Brain pericyte (primary cell): ENCODE data around the gene GAPVD1.

Experiments used
- DNase-seq: peaks from one replicate; pipeline ENCODE4 v3.0.0-alpha.2; 2012; ENCODE audit warnings: low read depth, low spot score

The GAPVD1 gene

DNA sequence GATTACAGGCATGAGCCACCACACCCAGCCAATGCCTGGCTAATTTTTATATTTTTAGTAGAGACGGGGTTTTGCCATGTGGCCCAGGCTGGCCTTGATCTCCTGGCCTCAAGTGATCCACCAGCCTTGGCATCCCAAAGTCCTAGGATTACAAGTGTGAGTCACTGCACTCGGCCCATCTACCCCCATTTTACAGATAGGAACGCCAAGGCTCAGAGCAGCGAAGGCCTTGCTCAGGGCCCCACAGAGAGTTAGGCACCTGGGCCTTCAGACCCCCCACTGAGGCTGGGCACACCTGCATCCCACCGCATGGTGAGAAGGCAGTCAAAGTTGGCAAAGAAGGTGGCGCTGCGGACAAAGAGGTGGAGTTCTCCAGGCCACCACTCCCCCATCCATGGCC is 143.1 kb downstream of the GAPVD1 start:
- no peak for DNase-seq

DNA sequence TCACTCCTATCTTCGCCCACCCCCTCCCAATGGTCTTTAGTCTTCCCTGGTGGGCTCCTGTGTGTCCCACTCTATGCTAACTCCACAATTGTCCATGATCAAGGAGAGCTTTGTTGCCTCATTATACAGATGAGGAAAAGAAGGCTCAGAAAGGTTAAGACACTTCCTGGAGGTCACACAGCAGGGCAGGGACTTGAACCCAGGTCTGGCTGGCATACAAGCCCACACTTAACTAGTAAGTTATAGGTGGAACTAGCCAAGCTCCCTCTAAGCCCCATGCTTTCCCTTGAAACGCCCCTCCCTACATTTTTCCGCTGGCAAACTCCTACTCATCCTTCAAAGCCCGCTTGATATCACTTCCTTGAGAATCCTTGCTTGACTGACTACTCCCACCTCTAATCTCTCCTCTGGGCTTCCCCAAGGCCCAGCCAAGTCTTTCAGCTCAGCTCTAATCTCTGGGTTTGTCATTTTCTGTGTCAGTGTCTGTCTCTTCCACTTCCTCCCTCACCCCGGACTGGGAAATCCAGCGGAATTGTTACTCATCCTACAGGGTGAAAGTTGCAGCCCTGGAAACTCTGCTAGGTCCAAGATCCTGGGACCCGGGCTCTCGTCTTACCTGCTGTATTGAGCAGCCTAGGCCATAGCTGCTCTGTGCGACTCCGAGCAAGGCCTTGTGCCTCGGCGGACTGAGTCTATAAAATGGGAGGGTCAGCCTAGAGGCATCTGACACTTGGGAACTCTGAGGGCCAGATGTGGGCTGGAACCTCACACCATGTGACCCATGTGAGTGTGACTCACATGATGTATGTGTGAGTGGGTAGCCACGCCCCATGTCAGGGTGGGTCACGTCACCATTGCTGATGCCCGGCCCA is 144.5 kb downstream of the GAPVD1 start:
- DNase-seq: no peak

DNA sequence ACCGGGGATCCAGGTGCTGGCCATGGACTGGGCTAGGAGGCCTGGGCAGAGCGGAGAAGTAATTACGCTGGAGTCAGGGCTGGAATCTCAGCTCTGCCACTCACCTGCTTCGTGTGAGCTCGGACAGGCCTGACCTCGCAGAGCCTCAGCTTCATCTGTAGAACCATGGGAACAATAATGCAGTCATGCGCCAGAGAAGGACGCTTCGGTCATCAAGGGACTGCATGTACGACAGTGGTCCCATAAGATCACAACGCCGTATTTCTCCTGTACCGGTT is 145.1 kb downstream of the GAPVD1 start:
- no peak for DNase-seq

DNA sequence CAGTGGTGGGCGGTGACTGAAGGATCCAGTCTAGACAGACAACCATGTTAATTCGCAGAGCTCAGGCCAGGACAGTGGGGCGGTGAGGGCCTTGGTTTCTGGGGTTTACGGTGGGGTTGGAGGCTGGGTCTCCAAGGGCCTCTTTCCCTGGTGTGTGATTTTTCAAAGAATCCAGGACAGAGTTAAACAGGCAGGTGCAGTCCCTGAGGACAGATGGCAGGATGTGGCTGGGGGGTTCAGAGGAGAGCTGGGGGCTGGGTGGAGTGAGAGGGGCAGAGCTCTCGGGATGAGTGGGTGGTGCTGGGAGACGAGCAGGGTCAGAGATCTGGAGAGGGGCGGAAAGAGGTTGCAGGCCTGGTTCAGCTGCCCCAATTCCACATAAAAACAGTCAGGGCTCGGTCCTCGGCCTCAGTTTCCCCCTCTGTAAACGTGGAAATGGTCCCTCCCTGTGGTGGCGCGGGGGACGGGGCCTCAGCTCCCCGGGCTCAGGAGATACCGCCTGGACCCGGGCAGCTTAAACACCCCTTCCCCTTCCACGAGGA is 145.9 kb downstream of the GAPVD1 start:
- no peak for DNase-seq

DNA sequence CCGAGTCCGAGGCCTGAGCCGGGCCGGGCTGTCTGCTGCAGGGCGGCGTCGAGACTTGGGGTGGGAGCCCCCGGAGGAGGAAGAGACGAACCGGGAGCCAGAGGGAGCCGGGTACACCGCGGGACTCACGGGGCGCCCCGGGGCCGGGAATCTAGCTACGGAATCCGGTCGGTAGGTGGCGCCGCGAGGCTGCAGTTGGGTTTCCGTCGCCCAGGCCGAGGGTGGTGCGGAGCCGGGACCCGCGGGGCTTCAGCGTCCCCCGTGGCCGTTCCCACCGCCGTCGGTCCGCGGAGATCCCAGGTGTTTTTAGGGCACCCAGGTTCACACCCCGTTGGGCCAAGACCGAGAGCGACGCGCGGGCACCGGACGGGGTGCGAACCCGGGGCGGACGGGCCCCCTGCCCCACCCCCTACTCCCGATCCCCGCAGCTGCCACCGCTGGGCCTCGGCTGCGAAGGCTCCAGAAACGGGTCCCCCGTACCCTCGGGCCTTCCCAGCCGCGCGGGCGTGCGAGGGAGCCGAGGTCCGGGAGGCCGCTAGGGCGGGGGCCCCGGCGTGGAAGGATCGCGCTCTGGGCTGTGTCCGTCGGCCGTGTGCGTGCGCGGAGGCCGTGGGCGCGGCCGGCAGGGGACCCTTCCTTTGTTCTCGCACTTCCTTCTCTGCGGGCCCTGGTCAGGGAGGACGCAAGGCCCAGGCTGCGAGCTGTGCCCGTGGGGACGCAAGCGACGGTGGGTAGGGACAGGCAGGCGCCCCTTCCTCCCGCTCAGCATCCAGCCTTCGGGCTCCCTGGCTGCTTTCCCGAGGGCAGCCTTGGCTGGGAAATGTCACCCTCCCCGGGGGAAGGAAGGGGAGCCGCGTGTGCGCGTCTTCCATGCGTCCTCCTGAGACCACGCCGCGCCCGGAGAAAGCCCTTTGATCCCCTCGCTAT is 146.6 kb downstream of the GAPVD1 start:
- no peak for DNase-seq

DNA sequence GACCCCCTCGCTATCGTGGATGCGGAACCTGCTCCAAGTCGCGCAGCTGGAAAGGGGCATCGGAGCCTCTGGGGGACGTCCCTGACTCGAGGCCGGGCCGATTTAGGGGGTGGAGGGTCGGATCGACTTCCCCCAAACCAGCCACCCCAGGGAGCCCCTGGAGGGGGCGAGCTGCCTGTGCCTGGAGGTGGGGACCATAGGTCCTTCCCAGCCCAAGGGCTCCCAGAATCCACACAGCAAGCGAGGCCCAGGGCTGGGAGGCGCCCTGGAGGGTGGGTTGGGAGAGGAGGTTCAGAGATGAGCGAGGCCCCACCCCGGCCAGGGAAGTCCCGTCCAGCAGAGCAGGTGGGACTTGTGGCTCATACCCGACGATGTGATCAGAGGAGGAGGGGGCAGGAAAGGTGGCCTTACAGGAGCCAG is 147.6 kb downstream of the GAPVD1 start:
- DNase-seq: no peak

DNA sequence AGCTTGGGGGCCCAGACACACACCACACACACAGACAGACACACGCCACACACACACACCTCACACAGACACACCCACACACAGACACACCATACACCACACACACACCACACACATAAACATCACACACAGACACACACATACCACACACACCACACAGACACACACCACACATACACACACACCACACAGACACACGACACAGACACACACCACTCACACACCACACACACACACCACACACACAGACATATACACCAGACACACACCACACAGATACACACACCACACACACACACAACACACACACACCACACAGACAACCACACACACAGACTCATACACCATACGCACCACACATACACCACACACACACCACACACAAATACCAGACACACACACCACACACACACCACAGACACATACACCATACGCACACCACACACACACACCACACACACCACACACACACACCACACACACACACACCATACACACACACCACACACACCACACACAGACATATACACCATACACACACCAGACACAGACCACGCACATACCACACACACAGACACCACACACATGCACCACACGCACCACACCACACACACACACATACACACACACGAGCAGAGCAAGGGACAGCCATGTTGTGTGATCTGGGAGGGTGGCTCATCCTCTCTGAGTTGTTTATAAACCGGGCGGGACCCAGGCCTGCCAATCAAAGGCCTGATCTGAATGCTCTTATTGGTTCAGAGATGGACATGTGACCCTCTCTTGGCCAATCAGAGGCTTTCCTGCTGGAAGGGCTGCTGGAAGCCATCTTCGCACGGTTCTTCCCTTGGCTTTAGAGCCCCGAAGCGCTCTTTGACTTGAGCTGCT is 148.3 kb downstream of the GAPVD1 start:
- DNase-seq: no peak

DNA sequence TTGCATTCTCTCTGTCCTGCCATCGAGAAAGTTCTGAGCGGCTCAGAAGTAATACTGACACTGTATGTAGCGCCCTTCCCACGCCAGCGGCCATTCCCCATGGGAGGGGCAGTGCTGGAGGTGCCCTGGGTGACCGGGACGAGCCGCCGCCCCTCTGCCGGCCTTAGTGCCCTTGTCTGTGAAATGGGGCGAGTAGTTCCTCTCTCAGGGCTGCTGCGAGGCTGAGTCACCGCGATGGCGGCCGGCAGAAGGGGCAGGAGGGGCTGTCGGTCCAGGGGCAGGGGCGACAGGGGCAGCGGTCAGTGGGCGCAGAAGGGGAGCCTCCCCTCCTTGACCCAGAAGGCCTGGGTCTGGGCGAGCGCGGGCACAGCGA is 148.9 kb downstream of the GAPVD1 start:
- no peak for DNase-seq

DNA sequence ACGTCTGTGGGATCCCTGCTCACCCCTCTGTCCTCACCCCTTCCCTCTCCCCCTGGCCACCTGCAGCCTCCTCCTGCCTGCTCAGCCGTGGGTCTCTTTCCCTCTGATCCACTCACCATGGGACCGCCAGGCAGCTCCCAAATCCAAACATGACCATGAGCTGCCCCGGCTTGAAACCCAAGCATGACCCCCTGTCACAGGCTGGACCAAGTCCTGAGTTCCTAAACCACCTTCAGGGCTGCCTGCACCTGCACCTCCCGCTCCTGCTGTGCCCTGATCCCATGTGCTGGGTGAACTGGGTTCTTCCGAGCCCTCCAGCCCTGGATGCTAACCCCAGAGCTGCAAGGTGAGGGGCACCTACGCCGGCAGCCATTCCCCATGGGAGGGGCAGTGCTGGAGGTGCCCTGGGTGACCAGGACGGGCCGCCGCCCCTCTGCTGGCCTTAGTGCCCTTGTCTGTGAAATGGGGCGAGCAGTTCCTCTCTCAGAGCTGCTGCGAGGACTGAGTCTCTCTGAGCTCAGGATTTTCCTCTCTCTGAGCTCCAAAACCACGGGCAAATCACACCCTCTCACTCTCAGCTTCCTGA is 149.6 kb downstream of the GAPVD1 start:
- no peak for DNase-seq

DNA sequence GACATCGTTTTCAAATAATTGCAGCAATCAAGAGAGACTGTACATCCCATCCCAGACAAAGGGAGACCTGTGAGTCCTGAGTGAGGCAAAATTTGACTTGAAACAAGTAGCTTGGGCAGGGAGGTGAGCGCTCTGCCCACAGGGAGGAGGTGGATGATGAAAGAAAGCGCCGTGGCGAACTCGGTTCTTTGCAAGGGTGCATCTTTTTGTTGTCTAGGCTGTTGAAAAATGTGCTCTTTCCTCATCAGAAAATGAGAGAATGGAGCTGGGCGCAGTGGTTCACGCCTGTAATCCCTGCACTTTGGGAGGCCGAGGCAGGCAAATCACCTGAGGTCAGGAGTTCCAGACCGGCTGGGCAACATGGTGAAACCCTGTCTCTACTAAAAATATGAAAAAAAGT is 150.5 kb downstream of the GAPVD1 start:
- DNase-seq: no peak

DNA sequence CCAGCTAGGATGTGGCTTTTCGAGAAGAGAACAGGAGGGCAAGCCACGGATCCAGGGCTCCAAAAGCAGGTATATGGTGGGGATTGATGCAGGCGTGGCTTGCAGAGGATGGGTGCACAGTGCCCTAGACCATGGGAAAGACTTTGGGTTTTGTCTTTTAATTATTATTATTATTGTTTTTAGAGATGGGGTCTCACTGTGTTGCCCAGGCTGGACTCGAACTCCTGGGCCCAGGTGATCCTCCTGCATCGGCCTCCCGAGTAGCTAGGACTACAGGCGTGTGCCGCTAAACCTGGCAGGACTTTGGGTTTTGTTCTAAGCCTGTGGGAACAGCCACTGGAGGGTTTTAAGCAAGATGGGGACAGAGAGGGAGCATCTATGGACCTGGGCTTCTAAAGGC is 152.0 kb downstream of the GAPVD1 start:
- DNase-seq: no peak

DNA sequence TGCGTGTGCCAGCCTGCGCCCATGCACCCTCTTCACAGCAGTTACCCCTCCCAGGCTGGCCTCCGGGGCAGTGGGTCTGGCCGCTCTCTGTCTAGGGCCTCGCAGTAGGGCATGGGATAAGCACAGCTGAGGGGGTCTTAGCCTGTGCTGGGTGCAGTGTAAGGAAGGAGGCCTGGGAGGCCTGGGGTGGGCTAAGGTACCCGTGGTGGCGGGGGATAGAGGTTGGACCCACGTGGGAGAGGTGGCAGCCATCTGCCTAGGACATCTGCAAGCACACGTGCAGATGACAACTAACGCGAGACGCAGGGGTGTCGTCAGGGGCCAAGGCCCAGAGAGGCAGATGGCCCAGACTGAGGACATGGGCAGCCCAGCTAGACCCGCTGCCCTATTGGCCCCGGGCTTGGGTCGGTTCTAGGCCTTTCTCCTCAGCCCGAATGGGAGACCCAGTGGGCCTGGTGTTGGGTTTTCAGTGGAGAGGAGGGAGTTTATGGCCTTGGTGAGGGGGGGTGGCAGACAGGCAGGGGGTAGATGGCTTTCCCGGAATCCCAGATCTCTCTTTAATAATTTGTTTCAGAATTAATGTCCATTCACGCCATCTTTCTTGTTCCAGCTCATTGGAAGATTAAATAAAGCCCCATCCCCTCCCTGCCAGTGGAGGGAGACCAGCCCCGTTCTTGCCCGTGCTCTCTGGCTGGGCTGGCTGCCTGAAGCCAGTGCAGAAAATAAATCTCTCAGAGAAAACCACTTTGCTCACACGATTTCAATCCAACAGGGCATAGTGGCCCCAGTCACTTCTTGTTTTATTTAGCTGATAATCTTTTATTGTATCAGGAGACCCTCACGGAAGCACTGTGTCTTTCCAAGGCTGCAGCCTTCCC is 154.2 kb downstream of the GAPVD1 start:
- DNase-seq: no peak

DNA sequence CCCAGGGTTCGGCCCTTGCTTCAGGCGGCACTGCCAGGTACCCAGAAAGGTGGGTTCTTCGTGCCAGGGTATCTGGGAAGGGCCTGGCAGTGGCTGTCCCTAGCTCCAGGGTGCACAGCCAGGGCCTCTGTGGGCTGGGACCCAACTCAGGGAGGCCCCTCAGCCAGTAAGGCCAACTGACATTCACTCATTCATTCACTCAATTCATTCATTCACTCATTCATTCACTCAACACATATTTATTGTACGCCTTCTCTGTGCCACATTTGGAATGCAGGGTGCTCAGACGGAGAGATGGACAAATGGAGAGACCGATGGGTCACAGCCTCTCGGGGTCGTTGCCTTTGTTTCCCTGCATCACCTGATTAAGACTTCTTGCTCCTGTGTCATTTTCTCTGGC is 154.9 kb downstream of the GAPVD1 start:
- DNase-seq: no peak
